ENCODE measurements around the gene THADA.
A peak's percentile ranks its signal among the peaks of the same experiment; 100 is the strongest.

THADA gene

DNA sequence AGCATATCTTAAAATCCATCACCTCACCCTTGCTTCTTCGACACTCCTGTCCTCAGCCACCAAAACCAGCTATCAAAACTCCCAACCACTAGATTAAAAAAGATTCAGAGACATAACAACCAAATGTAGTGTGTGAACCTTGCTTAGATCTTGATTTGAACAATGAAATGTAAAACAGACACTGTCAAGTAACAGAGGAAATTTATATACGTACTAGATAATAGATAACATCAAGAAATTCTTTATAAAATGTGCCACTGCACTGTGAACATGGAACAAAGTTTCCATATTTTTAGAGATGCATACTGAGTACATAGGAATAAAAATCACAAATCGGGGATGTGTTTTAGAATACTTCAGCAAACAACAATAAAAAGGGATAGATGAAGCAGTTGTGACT, 86.0 kb downstream of the THADA start:
- DNase-seq (ENCODE audit: low read depth in 2 of 2): no peak

DNA sequence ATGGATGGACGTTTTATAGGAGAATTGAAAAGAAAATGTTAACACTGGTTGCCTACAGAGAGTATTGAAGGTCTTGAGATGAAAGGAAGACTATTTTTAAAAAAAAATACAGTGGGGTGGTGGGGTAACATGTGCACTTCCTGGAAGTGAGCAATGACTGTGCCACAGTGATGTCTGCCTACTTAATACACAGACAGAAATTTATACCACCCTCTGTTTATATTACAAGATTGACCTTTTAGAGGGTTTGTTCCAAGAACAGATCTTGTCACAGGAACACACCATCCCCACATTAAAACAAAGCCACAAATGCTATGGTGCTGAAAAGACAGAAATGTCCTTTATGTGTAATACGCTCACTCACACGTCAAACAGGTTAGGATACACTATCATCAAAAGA, 87.6 kb downstream of the THADA start:
- peak in 1 of 2 donors; percentile 7 for DNase-seq (ENCODE audit: low read depth in 2 of 2)

DNA sequence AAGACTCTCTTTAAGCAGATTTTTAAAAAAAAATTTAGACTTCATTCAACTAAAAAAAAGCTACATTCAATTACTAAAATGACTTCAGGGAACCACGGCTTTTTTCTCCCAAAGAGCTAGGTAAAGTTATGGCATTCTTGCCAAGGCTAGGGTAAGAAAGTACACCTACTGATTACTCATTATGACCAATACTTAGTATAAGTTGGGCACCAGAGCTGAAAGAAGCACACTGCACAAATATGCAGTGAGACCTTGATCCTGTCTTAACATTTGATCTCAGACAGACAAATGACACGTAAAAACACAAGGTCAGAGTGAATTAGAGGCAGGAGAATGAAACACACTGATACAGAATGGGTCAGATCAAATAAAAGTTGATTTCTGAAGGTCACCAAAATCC, 88.7 kb downstream of the THADA start:
- DNase-seq (ENCODE audit: low read depth in 2 of 2): no peak

DNA sequence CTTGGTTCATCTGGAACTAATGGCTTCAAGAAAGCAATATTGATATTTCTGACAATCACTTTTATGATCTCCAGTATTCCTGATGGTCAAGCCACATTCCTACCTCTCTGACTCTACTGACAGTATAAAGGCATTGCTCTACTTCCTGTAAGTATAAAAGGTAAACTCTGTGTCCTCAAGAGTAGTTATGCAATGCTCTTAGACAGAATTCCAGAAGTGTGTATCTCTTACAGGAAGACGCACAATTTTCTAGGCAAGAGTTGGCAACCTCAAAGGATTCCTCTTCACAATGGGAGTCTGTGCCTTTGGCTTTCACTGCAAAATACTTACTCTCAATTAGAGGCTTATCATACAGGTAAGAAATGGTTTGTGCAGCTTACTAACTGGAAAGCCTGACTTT, 100.1 kb downstream of the THADA start:
- DNase-seq (ENCODE audit: low read depth in 2 of 2): no peak

DNA sequence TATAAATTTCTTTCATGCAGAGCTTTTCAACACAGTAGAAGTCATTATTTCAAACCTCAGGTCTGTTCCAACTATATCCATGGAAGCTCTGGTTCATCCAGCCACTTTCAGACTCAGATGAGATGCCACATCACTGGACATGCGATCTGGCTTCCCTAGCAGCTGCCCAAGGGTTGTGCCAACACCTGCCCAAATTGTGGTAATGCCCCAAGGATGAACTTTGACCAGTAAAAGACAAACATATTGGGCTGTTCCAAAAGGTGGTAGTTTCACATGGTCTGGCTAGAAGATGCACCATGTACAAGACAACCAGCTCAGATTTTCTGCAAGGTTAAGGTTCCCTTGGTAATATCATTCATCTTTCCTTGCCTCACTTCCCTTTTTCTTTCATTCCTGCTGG, 101.9 kb downstream of the THADA start:
- no peak for DNase-seq (ENCODE audit: low read depth in 2 of 2)

DNA sequence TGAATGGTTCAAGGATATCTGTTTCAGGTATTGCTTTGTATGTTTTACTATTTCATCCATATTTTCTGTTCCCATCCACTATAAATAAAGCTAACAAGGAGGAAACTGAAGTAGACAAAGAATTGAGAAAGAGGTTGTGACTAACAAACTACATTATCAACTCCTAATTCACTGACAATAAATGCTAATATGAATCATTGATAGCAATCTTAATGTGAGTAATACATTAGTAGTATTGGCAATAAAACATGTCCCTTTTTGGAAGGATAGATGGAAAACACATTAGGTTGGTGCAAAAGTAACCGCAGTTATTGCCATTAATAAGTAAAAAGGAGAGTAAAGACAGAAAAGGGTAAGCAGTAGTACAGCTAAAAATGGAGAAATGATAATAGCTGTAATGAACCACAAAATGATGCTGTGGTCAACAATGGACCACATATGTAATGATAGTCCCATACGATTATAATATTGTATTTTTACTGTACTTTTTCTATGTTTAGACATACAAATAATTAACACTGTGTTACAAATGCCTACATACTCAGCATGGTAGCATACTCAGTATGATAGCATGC, 104.7 kb downstream of the THADA start:
- no peak for DNase-seq (ENCODE audit: low read depth in 2 of 2)

DNA sequence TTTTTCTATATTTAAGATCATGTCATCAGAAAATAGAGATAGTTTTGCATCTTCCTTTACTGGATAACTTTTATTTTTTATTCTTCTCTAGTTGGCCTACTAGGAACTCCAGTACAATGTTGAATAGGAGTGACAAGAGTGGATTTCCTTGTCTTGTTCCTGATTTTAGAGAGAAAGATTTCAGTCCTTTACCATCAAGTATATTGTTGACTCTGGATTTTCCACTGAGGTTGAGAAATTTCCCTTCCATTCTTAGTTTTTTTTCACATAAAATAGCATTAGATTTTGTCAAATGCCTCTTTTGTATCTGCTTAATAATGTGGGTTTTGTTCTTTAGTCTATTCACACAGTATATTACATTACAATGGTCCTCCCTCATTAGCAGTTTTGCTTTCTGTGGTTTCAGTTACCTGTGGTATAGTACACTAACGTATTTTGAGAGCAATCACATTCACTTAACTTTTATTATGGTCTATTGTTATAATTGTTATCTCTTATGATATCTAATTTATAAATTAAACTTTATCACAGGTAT, 105.5 kb downstream of the THADA start:
- no peak for DNase-seq (ENCODE audit: low read depth in 2 of 2)

DNA sequence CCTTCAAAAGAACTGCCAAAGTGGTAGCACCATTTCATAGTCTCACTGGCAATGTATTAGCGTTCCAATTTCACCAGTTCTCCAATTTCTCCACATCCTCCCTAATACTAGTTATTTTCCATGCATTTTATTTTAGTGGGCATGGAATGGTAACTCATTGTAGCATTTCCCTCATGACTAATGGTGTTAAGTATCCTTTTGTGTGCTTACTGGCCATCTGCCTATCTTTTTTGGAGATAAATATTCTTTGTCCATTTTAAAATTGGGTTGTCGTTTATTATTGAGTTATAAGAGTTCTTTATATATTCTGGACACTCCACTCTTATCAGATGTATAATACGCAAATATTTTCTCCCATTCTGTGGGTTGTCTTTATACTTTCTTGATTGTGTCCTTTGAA, 107.1 kb downstream of the THADA start:
- DNase-seq (ENCODE audit: low read depth in 2 of 2): no peak

DNA sequence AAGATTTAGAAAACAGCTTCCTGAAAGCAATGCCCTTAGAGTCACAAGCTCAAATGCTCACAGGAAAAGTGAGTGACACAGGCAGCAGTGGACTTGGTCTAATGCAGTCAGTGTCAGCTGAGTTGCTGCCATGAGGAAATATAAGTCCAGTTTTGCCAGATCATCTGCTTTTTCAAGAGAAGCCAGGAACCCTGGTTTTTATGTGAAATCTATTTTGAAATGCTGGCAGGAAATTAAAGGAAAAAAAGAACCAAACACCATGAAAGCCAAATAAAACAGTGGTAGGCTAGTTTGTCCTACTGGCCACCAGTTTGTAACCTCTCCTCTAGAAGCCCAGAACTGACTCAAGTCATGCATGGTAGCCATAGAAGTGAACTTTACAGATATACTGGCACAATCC, 109.2 kb downstream of the THADA start:
- no peak for DNase-seq (ENCODE audit: low read depth in 2 of 2)

DNA sequence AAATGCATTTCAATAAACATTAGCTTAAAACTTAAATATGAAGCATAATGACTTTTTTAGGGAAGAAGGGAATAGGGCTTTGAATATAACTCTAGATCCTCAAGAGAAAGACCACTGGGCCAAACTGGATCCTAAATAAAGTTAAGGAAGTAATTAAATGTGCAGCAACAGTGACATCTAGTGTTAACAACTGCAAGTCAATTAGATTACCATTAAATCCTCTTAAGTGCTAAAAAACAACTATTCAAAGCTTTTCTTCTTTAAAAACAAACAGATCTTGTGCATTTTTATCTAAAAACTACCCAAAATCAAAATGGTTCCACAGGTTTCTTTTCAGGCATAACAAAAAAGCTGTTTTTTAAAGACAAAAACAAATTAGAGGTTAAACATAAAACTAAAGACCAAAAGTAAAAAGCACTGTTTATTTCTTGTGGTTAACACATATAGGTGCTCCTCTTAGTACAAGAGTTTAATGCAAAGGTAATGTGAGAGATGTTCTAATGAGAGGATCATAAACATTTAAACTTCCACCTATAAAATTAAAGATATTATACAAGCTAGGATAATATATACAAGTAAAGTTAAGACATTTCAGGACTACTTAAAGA, 111.4 kb downstream of the THADA start:
- DNase-seq (ENCODE audit: low read depth in 2 of 2): no peak

DNA sequence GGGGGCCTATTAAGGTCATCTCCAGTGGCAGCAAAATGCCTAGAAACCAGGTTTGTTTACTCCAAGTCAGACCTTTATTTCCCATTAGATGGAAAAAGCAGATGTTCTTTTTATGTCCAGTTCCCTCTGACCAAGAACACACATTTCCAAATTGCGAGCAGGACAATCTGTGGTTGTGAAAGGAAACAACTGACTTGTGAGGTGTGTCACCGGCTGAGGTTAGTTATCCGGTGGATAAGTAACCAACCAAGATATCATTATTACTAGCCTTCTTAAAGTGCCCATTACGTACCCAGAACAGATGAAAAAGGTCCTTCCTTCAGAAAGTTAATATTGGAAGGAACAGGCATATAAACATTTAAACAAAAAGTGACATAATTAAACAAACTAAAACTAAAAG, 112.9 kb downstream of the THADA start:
- no peak for DNase-seq (ENCODE audit: low read depth in 2 of 2)

DNA sequence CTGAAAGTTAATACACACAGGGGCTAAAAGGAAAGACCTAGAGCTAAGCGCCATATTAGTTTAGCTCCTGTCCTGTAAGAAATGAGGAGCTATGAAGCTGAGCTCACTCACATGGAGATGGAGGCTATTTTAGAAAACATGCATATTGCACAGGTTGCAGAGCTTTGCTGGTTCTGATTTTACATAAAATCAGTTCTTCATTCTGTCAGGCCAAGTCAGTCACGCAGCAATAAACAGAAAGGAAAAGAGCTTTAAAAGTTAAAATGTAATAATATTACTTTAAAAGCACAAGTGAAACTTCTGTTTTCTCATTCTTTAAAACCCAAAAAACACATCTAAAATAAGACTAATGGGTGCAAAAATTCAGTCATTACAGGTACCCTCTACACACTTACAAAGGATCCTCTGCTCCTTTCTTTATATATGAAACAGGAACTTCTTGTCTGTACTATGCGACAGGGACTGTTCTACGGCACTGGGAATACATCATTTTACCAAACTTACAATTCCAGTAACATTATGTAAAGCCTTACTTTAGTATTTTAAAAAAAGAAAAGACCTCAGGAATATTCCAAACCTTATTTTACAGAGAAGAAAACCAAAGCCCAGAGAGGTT, 113.8 kb downstream of the THADA start:
- DNase-seq (ENCODE audit: low read depth in 2 of 2): no peak

DNA sequence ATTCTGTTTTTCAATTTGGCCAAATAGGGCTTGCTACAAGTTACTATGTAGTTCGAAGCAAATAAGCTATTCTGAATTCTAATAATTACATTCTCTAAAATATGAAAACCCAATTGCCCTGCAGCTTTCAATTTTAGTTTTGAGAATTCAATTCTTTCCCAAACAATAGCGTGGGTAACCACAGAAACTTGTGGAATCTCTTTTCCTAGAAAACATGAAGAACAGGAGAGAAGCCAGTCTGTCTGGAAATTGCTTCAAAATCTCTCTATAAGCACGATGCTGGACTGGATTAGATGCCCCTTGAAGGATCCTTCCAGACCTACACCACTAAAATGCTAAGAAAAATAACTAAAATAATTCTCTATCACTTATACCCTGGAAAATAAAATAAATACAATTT, 115.0 kb downstream of the THADA start:
- no peak for DNase-seq (ENCODE audit: low read depth in 2 of 2)

DNA sequence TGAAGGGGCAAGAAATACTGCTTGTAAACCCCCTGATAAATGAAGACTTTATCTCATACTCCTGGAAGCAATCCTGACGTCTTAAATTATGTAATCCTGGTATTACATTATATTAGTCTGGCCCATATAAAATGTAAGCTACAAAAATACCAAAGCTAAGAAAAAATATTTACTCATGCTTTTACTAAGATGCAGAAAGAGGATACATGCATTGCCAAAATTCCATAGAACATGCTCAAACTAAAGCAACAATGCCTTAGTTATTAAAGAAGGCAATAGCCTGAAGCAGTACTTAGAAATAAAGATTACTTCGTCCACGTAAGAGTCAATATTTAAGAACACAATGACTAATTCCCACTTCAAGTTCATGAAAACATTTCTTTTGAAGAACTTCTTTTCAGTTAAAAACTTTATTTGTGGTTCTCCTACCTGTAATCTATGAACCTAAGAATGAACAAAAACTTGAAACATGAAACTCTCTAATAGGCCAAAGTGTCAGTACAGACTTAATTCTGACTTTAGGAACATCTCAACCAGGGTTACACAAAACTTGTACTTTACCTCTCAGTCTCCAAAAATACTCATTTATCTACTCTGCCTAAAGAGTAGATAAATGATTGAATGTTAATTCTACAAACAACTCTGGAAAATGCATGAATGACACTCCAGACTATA, 117.3 kb downstream of the THADA start:
- no peak for DNase-seq (ENCODE audit: low read depth in 2 of 2)

DNA sequence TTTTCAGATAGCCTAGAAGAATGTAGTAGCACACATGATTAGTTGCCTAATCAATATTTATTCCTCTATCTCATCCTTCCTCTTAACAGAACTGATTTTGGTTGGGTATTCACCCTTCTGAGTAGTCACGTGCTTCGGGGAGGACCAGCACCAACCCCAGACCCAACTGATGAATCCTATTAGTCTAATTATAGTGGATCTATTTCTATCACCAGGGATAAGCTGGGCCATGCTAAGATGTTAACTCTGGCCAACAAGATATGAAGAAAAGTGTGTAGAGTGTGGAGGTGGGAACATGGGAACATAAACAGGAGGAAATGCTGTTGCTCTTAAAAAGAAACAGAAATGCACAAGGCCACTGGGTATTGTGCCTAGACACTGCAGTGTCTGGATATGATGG, 119.9 kb downstream of the THADA start:
- DNase-seq (ENCODE audit: low read depth in 2 of 2): no peak

DNA sequence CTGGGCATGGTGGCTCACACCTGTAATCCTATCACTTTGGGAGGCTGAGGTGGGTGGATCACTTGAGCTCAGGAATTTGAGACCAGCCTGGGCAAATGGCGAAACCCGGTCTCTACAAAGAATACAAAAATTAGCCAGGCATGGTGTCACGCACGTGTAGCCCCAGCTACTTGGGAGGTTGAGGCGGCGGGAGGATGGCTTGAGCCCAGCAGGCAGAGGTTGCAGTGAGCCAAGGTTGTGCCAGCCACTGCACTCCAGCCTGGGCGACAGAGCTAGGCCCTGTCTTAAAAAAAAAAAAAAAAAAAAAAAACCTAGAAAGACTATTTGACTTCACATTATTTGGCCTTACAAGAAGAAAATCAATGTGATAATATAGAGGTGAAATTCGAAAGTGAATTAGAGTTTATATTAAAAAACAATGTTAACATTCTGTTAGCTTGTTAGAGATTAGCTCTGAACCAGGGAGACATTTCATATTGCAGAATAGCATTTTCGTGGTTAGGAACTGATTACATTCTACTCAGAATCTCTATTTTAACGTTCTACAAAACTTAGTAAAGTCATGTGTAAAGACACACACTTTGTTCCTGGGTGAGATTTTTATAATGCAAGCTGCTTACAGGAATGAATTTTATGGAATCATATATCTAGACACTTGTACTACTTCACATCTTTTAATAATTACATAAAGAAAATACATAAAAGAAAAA, 120.5 kb downstream of the THADA start:
- DNase-seq (ENCODE audit: low read depth in 2 of 2): no peak

DNA sequence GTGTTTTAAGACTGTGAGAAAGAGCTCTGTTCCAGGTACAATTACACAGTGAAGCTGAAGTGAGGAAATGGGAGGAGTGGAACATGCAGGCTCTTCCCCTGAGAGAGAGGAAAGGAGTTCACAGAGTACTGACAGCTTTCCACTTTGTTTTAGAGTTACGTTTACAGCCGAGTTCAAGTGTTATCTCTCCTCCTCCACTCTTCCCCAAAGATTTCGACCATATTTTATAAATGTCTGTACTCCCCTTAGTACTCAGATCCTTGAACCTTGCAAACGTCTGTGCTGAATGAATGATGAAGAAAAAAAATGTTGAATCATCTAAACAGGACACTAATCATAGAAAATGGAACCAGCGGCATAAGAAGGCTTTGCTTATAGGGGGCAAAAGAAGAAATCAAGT, 121.6 kb downstream of the THADA start:
- DNase-seq (ENCODE audit: low read depth in 2 of 2): no peak

DNA sequence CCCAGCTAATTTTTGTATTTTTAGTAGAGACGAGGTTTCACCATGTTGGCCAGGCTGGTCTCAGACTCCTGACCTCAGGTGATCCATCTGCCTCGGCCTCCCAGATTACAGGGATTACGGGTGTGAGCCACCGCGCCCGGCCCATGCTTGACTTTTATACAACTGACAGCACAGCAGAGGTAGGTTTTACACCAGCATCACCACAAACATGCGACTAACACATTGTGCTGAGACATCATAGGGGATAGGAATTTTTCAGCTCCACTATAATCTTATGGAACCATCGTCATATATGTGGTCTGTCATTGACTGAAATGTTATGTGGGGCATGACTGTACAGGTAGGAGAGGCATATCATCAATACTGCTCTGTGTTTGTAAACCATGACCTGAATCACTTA, 122.1 kb downstream of the THADA start:
- DNase-seq (ENCODE audit: low read depth in 2 of 2): no peak

DNA sequence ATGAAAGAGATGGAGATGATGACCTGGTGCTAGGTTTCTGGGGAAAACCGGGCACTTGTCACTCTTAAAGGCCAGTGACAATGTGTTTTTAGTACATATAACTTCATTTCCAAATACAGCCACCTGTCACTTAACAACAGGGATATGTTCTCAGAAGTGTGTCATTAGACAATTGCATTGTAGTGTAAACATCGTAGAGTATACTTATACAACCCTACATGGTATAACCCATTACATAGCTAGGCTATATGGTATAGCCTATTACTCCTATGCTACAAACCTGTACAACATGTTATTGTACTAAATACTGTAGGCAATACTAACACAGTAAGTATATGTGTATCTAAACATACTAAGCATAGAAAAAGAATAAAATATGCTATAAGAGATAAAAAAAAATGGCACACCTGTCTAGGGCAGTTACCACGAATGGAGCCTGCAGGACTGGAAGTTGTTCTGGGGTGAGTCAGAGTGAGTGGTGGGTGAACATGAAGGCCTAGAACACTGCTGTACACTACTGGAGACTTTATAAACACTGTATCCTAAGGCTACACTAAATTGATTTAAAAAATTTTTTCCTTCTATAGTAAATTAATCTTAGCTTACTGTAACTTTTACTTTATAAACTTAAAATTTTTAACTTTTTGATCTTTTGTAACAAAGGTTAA, 123.2 kb downstream of the THADA start:
- no peak for DNase-seq (ENCODE audit: low read depth in 2 of 2)

DNA sequence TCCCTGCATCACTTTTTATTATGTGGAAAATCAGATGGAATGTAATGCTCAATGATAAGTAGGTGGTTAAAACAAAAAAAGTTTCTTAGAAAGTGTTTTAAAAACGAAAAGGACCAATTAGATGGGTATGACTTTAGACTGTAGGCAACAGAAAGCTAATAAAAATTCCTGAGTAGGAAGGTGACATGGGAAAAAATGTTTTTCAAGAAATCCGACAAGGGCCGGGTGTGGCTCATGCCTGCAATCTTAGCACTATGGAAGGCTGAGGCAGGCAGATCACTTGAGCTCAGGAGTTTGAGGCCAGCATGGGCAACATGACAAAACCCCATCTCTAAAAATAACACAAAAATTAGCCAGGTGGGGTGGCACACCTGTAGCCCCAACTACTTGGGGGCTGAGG, 126.1 kb downstream of the THADA start:
- no peak for DNase-seq (ENCODE audit: low read depth in 2 of 2)

DNA sequence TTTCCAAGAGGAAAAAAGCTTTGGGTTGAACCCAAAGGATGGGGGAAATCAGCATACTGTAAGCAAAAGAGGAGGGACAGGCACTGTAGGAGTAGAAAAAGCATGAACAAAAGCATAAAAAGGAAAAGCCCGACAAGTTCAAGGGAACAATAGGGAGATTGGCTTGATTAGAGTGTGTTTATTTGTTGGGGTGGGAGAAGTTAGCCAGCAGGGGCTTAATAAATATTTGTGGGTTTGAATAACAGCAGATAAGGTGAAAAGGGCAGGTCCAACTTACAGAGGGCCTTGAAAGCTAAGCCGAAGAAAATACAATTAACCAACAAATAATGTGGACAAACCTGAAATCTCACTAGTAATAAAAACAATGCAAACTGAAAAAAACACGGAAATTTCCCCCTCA, 126.7 kb downstream of the THADA start:
- DNase-seq (ENCODE audit: low read depth in 2 of 2): no peak

DNA sequence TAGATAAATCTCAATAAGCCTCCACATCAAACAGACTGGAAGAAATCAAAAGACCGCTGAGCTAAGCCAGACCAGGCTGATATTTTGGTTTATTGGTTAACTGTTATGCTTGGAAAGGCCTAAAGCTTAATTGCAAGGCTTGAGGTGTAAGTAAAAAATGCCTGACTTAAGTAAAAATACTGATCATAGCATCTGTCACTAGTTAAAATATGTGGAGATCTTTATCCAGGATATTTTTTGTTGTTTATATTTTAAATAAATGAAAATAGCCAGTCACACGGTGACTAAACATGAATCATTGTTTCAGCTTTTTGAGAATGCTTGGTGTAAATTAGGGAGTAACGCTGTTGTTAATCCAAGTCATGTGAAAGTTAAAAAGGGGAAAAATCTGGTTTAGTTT, 127.9 kb downstream of the THADA start:
- no peak for DNase-seq (ENCODE audit: low read depth in 2 of 2)

All from stimulated activated CD8-positive, alpha-beta memory T cell treated with anti-CD3 and anti-CD28 coated beads, Interleukin-7, amount 100 ng/mL, for 4 hours (primary cell).